Right ventricle myocardium inferior (tissue), 1 donor: ENCODE results near the gene NOP14. TPM values are rescaled to one million over a fixed set of nuclear protein-coding genes. Genes with fewer than 3 reads are reported as not detected.
"Not testable (repeated sequence)": the region's sequence is repeated elsewhere in the genome, so short reads cannot be mapped to it uniquely, and the experiment has no call there.

Experiments used
- ATAC-seq: fragments of 200-7000 bp; cut with Tn5 transposase; one replicate; pipeline ENCODE4 v1.9.1; 2020; ENCODE audit warnings: mild to moderate bottlenecking, moderate library complexity
- DNase-seq: peaks from one replicate; pipeline ENCODE4 v3.0.0; 2021; ENCODE audit errors: missing footprints
- intact Hi-C: fragments of 100-400 bp; cut with DNase I; formaldehyde crosslinking; loops from one replicate; pipeline ENCODE4 v1.11.0; 2022
- total RNA-seq: library from RNA; stranded (reverse); fragmentation: NEBNext Ultra II Directional; extraction: Animal tissue kit (Norgen Biotek cat#: 25700); gene quantifications from one replicate; pipeline ENCODE4 v1.2.1, GENCODE V29; 2021
- donor health status: DM: no; HTN: yes; CAD: no; lungs with severe emphysema.

NOP14 gene
- total RNA-seq, 1 donor from 2014 or later: 18.3 TPM

DNA sequence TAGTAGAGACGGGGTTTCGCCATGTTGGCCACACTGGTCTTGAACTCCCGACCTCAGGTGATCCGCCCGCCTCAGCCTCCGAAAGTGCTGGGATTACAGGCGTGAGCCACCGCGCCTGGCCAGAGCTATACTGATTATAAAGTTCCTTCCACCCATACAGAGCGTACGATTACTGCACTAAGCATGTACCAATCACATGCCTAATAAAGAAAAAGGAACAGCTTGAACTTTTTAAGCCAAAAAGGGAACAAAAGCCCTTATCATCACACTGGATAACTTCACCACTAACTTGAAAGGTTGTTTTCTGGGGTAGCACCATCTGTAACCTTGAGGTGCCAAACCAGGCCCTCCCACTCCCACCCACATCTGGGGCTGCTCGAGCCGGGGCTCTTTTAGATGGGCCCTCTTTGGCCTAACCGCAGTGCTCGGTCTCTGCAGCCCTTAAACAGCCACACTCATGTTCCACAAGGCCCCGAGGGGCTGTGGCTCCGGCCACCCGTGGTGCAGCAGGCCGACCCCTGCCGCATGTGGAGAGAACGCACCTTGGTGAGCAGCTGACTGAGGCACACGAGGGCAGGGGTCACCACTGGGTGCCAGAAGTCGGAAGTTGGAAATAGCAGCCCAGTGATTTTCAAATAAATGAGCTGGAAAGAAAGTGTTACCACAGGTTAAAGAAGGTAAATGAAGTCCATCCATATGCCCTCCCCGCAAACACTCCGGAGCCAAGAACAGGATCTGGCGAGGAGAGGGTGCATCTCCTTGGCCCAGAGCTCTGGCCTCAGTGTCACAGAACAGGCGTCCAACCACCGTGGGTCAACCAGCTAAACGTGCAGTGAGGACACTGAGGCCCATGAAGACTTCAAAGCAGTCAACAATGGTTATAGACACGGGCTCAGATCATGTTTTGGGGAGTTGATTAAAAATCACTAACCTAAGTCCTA lies 18.4 kb downstream of the NOP14 start:
- ATAC-seq: no peak

GRCh38 chr4:2944091-2944482 lies 19.1 kb downstream of the NOP14 start:
- intact Hi-C loops: no loop called here
- no peak for ATAC-seq
- DNase-seq: no peak

More for the DNA sequence above, 18.4 kb downstream of the NOP14 start:
- intact Hi-C loops: no loop called here
- DNase-seq: no peak

DNA sequence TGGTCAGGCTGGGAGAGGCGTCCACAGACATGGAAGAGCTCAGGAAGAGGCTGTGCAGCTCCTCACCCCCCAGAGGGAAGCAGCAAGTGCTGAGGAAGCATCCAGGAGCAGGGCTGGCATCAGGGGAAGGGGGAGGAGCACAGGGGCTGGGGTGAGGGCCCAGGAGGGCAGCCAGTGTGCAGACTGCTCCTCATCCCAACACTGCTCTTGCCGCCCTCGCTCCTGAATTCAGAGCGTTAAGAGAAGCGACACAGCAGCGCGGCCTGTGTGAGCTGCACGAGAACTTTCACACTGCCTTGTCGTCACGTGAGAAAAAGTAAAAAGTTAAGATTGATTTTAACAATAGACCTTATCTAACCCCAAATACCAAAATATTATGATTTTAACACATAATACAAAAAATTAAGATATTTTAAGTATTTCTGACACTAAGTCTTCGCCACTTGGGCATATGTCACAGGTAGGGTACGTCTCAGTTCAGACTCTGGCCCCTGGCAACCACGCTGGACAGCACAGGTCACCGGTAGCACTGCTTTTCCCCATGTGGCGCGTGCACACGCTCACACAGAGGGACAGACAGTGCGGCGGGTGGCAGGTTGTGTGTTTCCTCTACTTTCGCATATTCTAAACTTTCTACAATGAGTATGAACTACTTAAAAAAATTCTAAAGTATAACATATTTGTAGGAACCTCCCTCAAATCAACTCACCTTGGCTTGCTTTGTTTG lies 19.7 kb downstream of the NOP14 start:
- intact Hi-C loops: no loop called here
- DNase-seq: no peak
- ATAC-seq: no peak

GRCh38 chr4:2942532-2943363 lies 20.5 kb downstream of the NOP14 start:
- no peak for DNase-seq
- intact Hi-C loops: no loop called here
- no peak for ATAC-seq

DNA sequence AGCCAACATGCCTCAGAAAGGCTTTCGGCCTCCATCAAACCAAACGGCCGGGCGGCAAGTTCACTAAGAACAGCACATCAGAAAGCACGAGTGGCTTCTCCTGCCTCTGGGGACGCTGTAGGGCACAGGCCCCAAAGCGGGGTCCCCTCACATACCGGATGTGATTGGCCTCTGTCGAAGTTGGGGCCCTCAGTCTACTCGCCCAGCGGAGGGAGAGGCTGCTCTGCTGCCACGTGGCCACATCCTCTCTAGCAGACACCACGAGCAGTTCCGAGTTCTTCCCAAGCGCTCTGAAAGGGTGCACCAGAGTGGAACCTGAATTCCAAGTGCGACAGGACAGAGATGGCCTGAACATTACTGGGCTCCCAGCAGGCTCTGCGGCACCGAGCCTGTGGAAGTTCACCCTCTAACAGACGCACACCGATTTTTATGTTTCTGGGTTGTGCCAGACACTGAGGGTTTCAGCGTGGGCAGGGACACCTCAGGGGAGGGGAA lies 21.1 kb downstream of the NOP14 start:
- DNase-seq (no peak), ATAC-seq (no peak)
- intact Hi-C loops: no loop called here

DNA sequence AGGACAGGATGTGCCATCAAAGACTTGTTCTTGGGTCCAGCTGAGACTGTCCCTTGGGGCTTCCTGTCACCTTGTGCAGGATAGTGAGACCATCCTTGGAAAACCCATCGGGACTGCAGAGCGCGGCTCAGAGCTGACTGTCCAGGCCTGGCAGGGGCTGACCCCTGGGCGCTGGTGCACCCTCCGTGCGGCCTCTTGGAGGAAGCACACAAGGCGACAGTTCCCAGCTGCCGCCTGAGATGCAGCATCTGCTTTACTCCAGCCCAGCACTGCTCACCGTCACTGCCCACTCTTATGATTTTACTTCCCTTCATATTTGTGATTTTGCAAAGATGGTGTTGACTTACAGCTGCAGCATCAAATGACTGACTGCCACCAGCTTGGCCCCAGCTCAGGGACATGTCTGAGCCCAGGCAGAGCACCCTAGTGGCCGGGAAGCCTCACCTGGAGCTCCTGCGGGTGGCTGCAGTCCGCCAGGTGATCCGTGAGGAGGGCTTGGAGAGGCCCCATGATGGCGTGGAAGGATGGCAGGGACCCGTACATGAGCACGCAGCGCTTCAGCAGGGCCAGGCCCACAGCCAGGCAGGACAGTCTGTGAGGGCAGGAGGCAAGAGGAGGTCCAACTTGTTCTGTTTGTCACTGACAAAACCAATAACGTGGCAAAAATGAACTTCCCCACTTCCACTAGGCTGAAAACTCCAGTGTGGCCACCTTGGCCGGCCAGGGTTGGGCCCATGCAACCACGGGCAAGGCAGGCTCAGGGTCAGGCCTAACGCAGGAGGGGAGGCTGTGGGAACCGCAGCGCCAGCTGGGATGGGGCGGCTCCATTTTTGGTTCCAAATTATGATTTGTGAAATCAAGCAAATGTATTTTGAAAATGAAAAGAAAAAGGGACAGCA lies 21.8 kb downstream of the NOP14 start:
- DNase-seq (peak; percentile 20), ATAC-seq (no peak)

DNA sequence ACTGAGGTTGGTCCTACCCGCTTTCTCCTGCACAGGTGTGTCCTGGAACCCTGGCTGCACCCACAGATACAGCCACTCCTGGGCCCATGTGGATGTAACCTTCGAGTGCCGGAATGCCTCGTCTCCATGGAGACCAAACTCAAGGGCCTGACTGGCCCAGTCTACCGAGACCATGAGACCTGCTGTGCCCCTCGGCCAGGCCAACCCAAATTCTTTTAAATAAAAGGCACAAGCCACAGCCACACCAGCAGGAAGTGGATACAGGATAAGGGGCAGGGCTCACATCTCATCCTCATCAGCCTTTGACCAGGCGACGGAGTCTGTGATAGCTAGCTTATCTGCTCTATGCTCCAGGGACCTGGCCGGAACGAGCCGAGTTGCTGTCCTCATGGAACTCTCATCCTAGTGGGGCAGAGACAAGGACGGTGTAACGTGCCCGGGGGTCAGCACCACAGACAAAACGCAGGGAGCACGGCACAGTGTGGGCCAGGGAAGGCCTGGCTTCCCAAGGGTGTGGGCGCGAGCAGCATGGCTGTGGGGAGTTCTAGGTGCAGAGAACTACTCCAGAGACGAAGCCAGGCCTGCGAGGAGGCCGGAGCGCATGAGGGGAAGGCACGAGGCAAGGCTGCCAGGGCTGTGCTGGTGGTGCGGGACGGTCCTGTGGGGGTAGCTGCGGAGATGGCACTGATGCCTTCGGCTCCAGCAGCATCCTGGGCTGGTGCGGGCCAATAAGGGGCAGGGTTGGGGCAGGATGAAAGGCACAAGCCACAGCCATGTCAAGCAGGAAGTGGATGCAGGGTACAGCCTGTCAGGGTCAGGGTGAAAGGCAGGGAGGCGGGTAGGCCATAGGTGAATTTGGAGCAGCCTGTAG lies 22.7 kb downstream of the NOP14 start:
- no peak for DNase-seq
- ATAC-seq: no peak
- intact Hi-C loops: no loop called here

More for the DNA sequence above, 21.8 kb downstream of the NOP14 start:
- intact Hi-C loops: no loop called here

DNA sequence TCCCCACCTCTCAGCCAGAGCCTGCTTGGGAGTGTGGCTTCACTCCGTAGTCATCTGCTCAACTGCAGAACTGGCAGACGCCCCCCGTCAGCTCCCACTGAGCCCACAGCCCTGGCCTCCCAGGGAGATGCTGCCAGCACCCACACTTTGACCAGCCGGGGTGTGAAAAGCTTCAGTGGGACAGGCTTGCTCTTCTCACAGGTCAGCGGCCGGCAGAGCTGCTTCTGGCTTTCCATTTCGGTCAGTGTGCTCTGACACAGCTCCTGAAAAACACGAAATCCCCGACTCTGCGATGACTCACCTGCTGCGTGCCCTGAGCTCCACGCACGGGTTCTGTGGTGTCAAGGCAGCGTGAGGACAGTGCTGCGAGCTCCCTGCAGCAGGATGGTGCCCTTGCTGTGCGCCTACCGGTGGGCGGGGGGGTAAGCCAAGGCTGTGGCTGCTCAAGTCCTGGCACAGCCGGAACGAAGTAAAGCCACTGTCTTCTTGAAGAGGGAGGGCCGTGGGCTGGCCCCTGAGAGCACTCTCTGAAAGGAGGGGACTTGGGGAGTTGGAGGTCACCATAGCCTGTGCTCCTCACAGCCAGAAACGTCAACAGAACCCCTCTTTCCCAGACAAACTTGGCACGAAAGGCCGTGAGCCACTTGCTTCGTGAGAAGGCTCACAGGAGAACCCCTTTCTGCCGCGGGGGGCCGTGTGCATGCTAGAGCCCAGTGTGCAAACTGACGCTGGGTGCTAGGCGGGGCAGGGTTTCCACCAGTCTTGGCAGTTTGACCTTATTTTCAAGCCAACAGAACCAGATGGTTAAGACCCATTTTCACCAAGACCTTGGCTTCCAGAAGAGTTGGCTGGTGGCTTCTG lies 23.6 kb downstream of the NOP14 start:
- DNase-seq: peak; percentile 62
- ATAC-seq: no peak
- intact Hi-C loops: no loop called here

DNA sequence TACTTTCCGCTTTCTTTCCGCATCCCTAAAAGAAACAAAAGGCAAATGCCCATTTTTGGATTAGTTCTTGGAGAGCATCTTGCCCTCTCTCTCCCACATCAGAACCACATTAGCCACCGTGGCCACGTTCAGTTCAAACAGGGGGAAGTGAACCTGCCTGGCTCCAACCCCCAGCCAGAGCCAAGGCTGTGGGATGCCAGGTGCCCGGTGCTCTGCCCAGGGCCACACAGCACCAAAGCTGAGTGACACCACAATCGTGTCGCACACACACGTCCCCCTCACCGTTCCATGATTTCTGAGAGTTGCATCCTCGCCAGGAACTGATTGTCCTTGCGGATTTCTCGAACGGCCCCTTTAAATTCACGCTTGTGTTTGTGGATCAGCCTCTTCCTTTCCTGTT lies 24.3 kb downstream of the NOP14 start:
- DNase-seq: peak; percentile 65
- intact Hi-C loops: no loop called here
- ATAC-seq: no peak

DNA sequence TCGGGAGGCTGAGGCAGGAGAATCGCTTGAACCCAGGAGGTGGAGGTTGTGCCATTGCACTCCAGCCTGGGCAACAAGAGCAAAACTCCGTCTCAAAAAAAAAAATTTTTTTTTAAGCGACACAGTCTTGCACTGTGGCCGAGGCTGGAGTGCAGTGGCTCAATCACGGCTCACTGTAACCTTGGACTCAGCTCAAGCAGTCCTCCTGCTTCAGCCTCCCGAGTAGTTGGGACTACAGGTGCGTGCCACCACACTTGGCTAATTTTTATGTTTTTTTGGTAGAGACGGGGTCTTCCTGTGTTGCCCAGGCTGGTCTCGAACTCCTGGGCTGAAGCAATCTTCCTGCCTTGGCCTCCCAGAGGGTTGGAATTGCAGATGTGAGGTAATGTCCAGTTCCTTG lies 24.8 kb downstream of the NOP14 start:
- ATAC-seq, intact Hi-C loops, DNase-seq: not testable (repeated sequence)

GRCh38 chr4:2937986-2938385 lies 25.2 kb downstream of the NOP14 start:
- intact Hi-C loops: no loop called here
- no peak for ATAC-seq
- peak; percentile 42 for DNase-seq

- ATAC-seq (no peak), DNase-seq (peak; percentile 67)
- intact Hi-C loops: no loop called here
Measured at GRCh38 chr4:2937146-2937857, 25.9 kb downstream of the NOP14 start.

GRCh38 chr4:2936773-2937145 lies 26.4 kb downstream of the NOP14 start:
- peak; percentile 50 for DNase-seq

DNA sequence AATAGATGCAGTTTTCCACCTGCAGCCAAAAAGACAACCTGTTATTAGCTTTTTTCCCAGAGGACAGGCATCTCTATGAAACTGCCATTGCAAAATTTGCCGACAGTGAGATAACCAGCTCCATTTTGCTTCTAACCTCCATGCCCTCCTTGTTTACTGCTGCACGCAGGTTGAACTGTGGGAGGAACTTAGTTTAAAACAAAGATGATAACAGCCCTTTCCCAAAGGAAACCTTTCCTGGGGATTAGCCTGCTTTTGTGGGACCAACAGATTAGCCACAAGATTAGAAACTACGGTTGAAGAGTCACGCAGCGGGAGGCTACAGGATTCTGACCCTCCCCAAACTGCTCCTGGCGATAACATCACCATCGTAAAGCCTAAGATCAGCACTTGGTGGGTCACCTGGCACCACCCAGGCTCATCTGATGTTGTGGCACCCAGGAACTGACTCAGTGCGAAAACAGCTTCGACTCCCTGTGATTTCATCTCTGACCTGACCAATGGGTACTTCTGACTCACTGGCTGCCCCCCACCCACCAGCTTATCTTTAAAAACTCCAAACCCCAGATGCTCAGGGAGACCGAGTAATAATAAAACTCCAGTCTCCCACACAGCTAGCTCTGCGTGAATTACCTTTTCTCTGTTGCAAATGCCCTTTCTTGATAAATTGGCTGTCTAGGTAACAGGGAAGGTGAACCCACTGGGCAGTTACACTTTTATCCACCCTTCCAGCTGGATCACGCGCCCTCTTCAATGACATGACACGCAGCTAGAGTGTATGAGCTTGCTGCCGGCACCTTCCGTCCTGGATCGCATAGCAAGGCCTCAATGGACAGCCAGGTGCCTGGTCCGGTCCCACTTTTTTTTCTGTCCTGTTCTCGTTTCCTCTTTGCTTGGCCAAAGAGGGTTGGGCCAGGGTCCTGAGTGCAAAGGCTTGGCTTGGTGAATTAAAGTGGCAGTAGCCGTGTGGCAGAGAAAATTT lies 27.2 kb downstream of the NOP14 start:
- DNase-seq (no peak), ATAC-seq (no peak)
- intact Hi-C loops: no loop called here

More at GRCh38 chr4:2936773-2937145, 26.4 kb downstream of the NOP14 start:
- intact Hi-C loops: no loop called here
- ATAC-seq: no peak
